HCT116 (cell line): ENCODE data around the gene PYGB. TPM values are rescaled to one million over a fixed set of nuclear protein-coding genes. Genes with fewer than 3 reads are reported as not detected.

Source experiments
- ATAC-seq: fragments of 200-7000 bp; cut with Tn5 transposase; 2 replicates; pipeline ENCODE4 v1.9.1; 2020; ENCODE audit warnings: mild to moderate bottlenecking, moderate library complexity
- BruUV-seq: library from RNA; stranded (reverse); fragments of 400-500 nt; replicated peaks from 2 replicates; lab custom pipeline; 2021; lab: Mats Ljungman, UMichigan
- CTCF ChIA-PET: fragments of 300-600 bp; sonication (Branson Sonifier 250); formaldehyde crosslinking; loops from one replicate; lab custom pipeline; 2021; ENCODE audit warnings: antibody characterized with exemption; lab: Charles Lee
- POLR2A ChIA-PET: fragments of 300-600, 350-600 bp; sonication (Branson Sonifier 250); formaldehyde crosslinking; loops from one replicate; lab custom pipeline; 2021; ENCODE audit warnings: antibody characterized with exemption; lab: Charles Lee
- RAD21 ChIA-PET, 2 experiments: fragments of 300-600 bp; sonication (Branson Sonifier 250); formaldehyde crosslinking; loops; one replicate each; lab custom pipeline; 2023; ENCODE audit warnings: low total read pairs in 2 of 2; ENCODE audit not compliant: uncharacterized antibody in 2 of 2, unreplicated experiment in 2 of 2, low non-redundant PET in 1 of 2; lab: Charles Lee
- DNase-seq: peaks from one replicate; pipeline ENCODE4 v3.0.0-alpha.2; 2010; ENCODE audit warnings: low read depth, low spot score
- H2AFZ ChIP-seq: fragments of 200-600 bp; shearing (Covaris generic), sonication (generic); 2 replicates; pipeline ENCODE4 v1.6.1; 2017; ENCODE audit warnings: low read depth, mixed run types, mixed read lengths, antibody characterized with exemption, low read length; ENCODE audit not compliant: poor library complexity, severe bottlenecking
- H3K27ac ChIP-seq: 2 replicates; pipeline ENCODE4 v1.5.1; 2012; ENCODE audit warnings: low read depth, low read length
- H3K27me3 ChIP-seq: fragments of 200-600 bp; sonication (generic); 2 replicates; pipeline ENCODE4 v1.6.1; 2016; ENCODE audit warnings: mixed run types, low read length, mixed read lengths; ENCODE audit not compliant: insufficient read depth
- H3K36me3 ChIP-seq, 2 experiments: fragments of 200-500 bp in 1 of 2; fragments of 200-600 bp in 1 of 2; sonication (Bioruptor generic) in 1 of 2; sonication (generic) in 1 of 2; 2 replicates each; pipeline versions ENCODE4 v1.5.1 to v1.6.1; 2014 to 2016; ENCODE audit warnings: low read length in 2 of 2, inconsistent platforms in 1 of 2, mixed read lengths in 1 of 2, mixed run types in 1 of 2; ENCODE audit not compliant: insufficient read depth in 2 of 2, control insufficient read depth in 1 of 2
- H3K4me1 ChIP-seq, 2 experiments: fragments of 200-600 bp in 1 of 2; sonication (generic) in 1 of 2; 2 replicates each; pipeline versions ENCODE4 v1.5.1 to v1.6.1; 2012 to 2017; ENCODE audit warnings: low read length in 2 of 2, inconsistent platforms in 1 of 2, mild to moderate bottlenecking in 1 of 2, mixed read lengths in 1 of 2, mixed run types in 1 of 2, moderate library complexity in 1 of 2; ENCODE audit not compliant: insufficient read depth in 2 of 2, control insufficient read depth in 1 of 2
- H3K4me2 ChIP-seq: fragments of 200-600 bp; sonication (generic); 2 replicates; pipeline ENCODE4 v1.6.1; 2017; ENCODE audit warnings: mixed run types, low read length, mixed read lengths
- H3K4me3 ChIP-seq, 2 experiments: fragments of 200-600 bp in 1 of 2; sonication (generic) in 1 of 2; replicated peaks in 1 of 2; 2 replicates each; pipeline ENCODE4 v1.5.1; 2011 to 2016; ENCODE audit warnings: low read length in 2 of 2, control low read depth in 1 of 2, low read depth in 1 of 2, mild to moderate bottlenecking in 1 of 2, mixed read lengths in 1 of 2, mixed run types in 1 of 2
- H3K79me2 ChIP-seq: fragments of 200-600 bp; sonication (generic); 2 replicates; pipeline ENCODE4 v1.6.1; 2017; ENCODE audit warnings: mild to moderate bottlenecking, mixed run types, low read length, moderate library complexity, mixed read lengths; ENCODE audit not compliant: insufficient read depth
- H3K9ac ChIP-seq: fragments of 200-600 bp; sonication (generic); 2 replicates; pipeline ENCODE4 v1.6.1; 2016; ENCODE audit warnings: low read length, mixed read lengths
- H3K9me2 ChIP-seq: fragments of 200-600 bp; sonication (generic), shearing (Covaris generic); 2 replicates; pipeline ENCODE4 v1.6.1; 2017; ENCODE audit warnings: mixed run types, mild to moderate bottlenecking, moderate library complexity; ENCODE audit not compliant: insufficient read depth
- H3K9me3 ChIP-seq, 2 experiments: fragments of 200-500 bp in 1 of 2; fragments of 200-600 bp in 1 of 2; sonication (Bioruptor generic) in 1 of 2; sonication (generic) in 1 of 2; 2 replicates each; pipeline ENCODE4 v1.6.1; 2014 to 2017; ENCODE audit warnings: low read length in 2 of 2, mixed read lengths in 2 of 2, inconsistent platforms in 1 of 2, low read depth in 1 of 2, mild to moderate bottlenecking in 1 of 2, mixed run types in 1 of 2, moderate library complexity in 1 of 2; ENCODE audit not compliant: control insufficient read depth in 1 of 2, insufficient read depth in 1 of 2
- H4K20me1 ChIP-seq: fragments of 200-600 bp; sonication (generic), shearing (Covaris generic); 2 replicates; pipeline ENCODE4 v1.6.1; 2017; ENCODE audit warnings: mixed run types, mild to moderate bottlenecking, moderate library complexity; ENCODE audit not compliant: insufficient read depth
- CBX3 ChIP-seq: IDR thresholded peaks from 2 replicates; pipeline ENCODE4 v1.6.1; 2012; ENCODE audit warnings: low read depth
- CTCF ChIP-seq, 3 experiments: fragments of 200-600 bp in 1 of 3; sonication (generic) in 1 of 3; IDR thresholded peaks in 2 of 3; conservative IDR thresholded peaks in 1 of 3; 2 replicates each; pipeline ENCODE4 v1.5.1; 2012 to 2017; ENCODE audit warnings: low read depth in 2 of 3, low read length in 2 of 3, antibody characterized with exemption in 1 of 3, borderline replicate concordance in 1 of 3, control low read depth in 1 of 3, mild to moderate bottlenecking in 1 of 3, mixed read lengths in 1 of 3, mixed run types in 1 of 3, moderate library complexity in 1 of 3; ENCODE audit not compliant: insufficient read depth in 1 of 3
- EZH2phosphoT487 ChIP-seq: fragments of 200-600 bp; IDR thresholded peaks from 2 replicates; pipeline ENCODE4 v1.6.1; 2018; ENCODE audit warnings: antibody characterized with exemption, borderline replicate concordance
- POLR2AphosphoS5 ChIP-seq: IDR thresholded peaks from 2 replicates; pipeline ENCODE4 v1.6.1; 2011; ENCODE audit warnings: mild to moderate bottlenecking, low read depth, low read length, moderate library complexity
- RAD21 ChIP-seq: IDR thresholded peaks from 2 replicates; pipeline ENCODE4 v1.6.1; 2012; ENCODE audit warnings: low read depth, mild to moderate bottlenecking
- REST ChIP-seq: IDR thresholded peaks from 2 replicates; pipeline ENCODE4 v1.6.1; 2012; ENCODE audit warnings: low read depth
- SIN3A ChIP-seq: IDR thresholded peaks from 2 replicates; pipeline ENCODE4 v1.6.1; 2012; ENCODE audit warnings: low read depth
- TCF7L2 ChIP-seq: IDR thresholded peaks from 2 replicates; pipeline ENCODE4 v1.7.0; 2011; ENCODE audit warnings: borderline replicate concordance, inconsistent platforms; ENCODE audit not compliant: insufficient read depth, insufficient read length; ENCODE audit errors: extremely low read depth
- YY1 ChIP-seq: IDR thresholded peaks from 2 replicates; pipeline ENCODE4 v1.6.1; 2011; ENCODE audit warnings: low read length, low read depth, moderate library complexity, mild to moderate bottlenecking; ENCODE audit not compliant: insufficient replicate concordance; ENCODE audit errors: extremely low read depth
- ZBTB33 ChIP-seq: IDR thresholded peaks from 2 replicates; pipeline ENCODE4 v1.6.1; 2011; ENCODE audit warnings: mild to moderate bottlenecking, low read length, moderate library complexity; ENCODE audit not compliant: insufficient replicate concordance; ENCODE audit errors: extremely low read depth
- ZFX ChIP-seq: fragments of 450-650 bp; IDR thresholded peaks from 2 replicates; pipeline ENCODE4 v1.6.1; 2017
- ZNF274 ChIP-seq: fragments of 200-500 bp; sonication (Bioruptor generic); IDR thresholded peaks from 2 replicates; pipeline ENCODE4 v1.6.1; 2014; ENCODE audit warnings: mild to moderate bottlenecking, low read depth, low read length, inconsistent platforms
- intact Hi-C: fragments of 100-400 bp; cut with micrococcal nuclease; formaldehyde crosslinking; loops from 2 replicates; pipeline ENCODE4 v1.10.0; 2022
- total RNA-seq: library from RNA; stranded (reverse); gene quantifications from one replicate; pipeline ENCODE4 v1.2.1, GENCODE V29; 2021; ENCODE audit not compliant: unreplicated experiment

Gene PYGB
- total RNA-seq, 1 experiment from 2014 or later: 87.8 TPM

GRCh38 chr20:25299806-25300205 lies 51.9 kb downstream of the PYGB start (continued):
- TF ChIP-seq ZBTB33 (no peak), POLR2AphosphoS5 (no peak), TCF7L2 (no peak), ZFX (no peak), EZH2phosphoT487 (no peak)

GRCh38 chr20:25300496-25301170 lies 52.7 kb downstream of the PYGB start:
- POLR2A ChIA-PET: interaction anchor here (2.1 kb wide), 1 partner anchor 53 kb away, joined by 4 read pairs; the partner anchor contains the start of gene PYGB
- Histone ChIP-seq H3K9me3 (no peaks in the 10 kb centered on the region), H3K9ac (no peak overlapping the region), H3K27me3 (no peaks in the 10 kb centered on the region), H3K27ac (no peak overlapping the region; the same call in 1 of the 2 replicates), H3K36me3 (peaks cover 3 to 6% of the 10 kb centered on the region in 2 experiments; a peak in 1 of 4 replicates), H3K4me3 (no peak overlapping the region), H2AFZ (no peak overlapping the region), H3K9me2 (no peaks in the 10 kb centered on the region), H3K79me2 (no peaks in the 10 kb centered on the region), H3K4me2 (no peak overlapping the region), H4K20me1 (no peaks in the 10 kb centered on the region), H3K4me1 (peaks cover 29 to 31% of the 10 kb centered on the region in 2 experiments)
- no peak for ATAC-seq
- intact Hi-C loops: loop anchor here (10.0 kb wide), 2 partner anchors 46 to 274 kb away; no protein-coding TSS in a partner anchor
- CTCF ChIA-PET: interaction anchor here (2.0 to 3.3 kb wide), 2 partner anchors 98 to 162 kb away, joined by 4 to 34 read pairs; no protein-coding TSS in a partner anchor
- TF ChIP-seq YY1: no peak
- no peak for TF ChIP-seq ZFX
- no peak for TF ChIP-seq ZNF274
- TF ChIP-seq SIN3A: no peak
- no peak for TF ChIP-seq RAD21
- TF ChIP-seq CBX3: no peak
- TF ChIP-seq REST: no peak
- TF ChIP-seq CTCF (IDR thresholded peaks at IDR 0.05 in 2 of 3, conservative IDR thresholded peaks at IDR 0.05 in 1 of 3; ENCODE audit: borderline replicate concordance in 1 of 3, insufficient read depth in 1 of 3, low read depth in 2 of 3, low read length in 2 of 3): no peak
- TF ChIP-seq POLR2AphosphoS5: no peak; the same call in 1 of the 2 replicates
- no peak for TF ChIP-seq EZH2phosphoT487
- RAD21 ChIA-PET: no interaction called here
- no peak for DNase-seq
- BruUV-seq: no TSS peak
